Peyer's patch (tissue), 4 donors: ENCODE results near the gene PDE2A. TPM values are rescaled to one million over a fixed set of nuclear protein-coding genes. Genes with fewer than 3 reads are reported as not detected.

ENCODE experiments used
- DNase-seq, 3 donors: peaks; one replicate each; pipeline ENCODE4 v3.0.0-alpha.2; 2017 to 2019
- H3K27ac ChIP-seq, 4 donors: fragments of 200-600 bp; sonication (generic); one replicate each; pipeline ENCODE4 v1.5.1; 2016 to 2019
- H3K27me3 ChIP-seq, 2 donors: fragments of 200-600 bp; sonication (generic); one replicate each; pipeline ENCODE4 v1.5.1; 2019
- H3K36me3 ChIP-seq, 3 donors: fragments of 200-600 bp; sonication (generic); one replicate each; pipeline ENCODE4 v1.5.1; 2016 to 2019
- H3K4me1 ChIP-seq, 4 donors: fragments of 200-600 bp; sonication (generic); one replicate each; pipeline ENCODE4 v1.5.1; 2016 to 2019
- H3K4me3 ChIP-seq, 4 donors: fragments of 200-600 bp; sonication (generic); 1 replicate in 3 of 4; 2 replicates in 1 of 4; pipeline ENCODE4 v1.5.1; 2016 to 2019; ENCODE audit warnings: mild to moderate bottlenecking in 1 of 4
- H3K9me3 ChIP-seq, 4 donors: fragments of 200-600 bp; sonication (generic); one replicate each; pipeline ENCODE4 v1.5.1; 2016 to 2019; ENCODE audit warnings: mild to moderate bottlenecking in 1 of 4
- CTCF ChIP-seq, 6 experiments: fragments of 450-650 bp in 4 of 6; fragments of 200-600 bp in 2 of 6; sonication (generic) in 1 of 6; IDR thresholded peaks; one replicate each; pipeline ENCODE4 v1.5.1; 2017 to 2019; ENCODE audit warnings: antibody characterized with exemption in 6 of 6, mild to moderate bottlenecking in 3 of 6, moderate library complexity in 1 of 6
- POLR2A ChIP-seq, 2 donors: fragments of 450-650 bp; IDR thresholded peaks; one replicate each; pipeline ENCODE4 v1.5.1; 2017; ENCODE audit warnings: antibody characterized with exemption in 2 of 2, mild to moderate bottlenecking in 2 of 2, moderate library complexity in 2 of 2
- total RNA-seq, 4 donors: library from RNA; depleted of rRNA; stranded (reverse); fragments of >200 nt; gene quantifications; one replicate each; pipeline ENCODE4 v1.1.0, GENCODE V29; 2016

The PDE2A gene
- total RNA-seq, 4 donors from 2014 or later = 8.4 to 75.9 (median 33.1) TPM

GRCh38 chr11:72614381-72614780 lies 59.8 kb downstream of the PDE2A start:
- TF ChIP-seq POLR2A (IDR thresholded peaks at IDR 0.05) (no peak), CTCF (IDR thresholded peaks at IDR 0.05) (no peak)
- peak in 1 of 3 donors; percentile 30 for DNase-seq
- Histone ChIP-seq H3K9me3 (no peaks in the 10 kb centered on the region), H3K36me3 (no peaks in the 10 kb centered on the region), H3K4me3 (no peak overlapping the region), H3K27me3 (no peaks in the 10 kb centered on the region), H3K27ac (no peak overlapping the region), H3K4me1 (peaks cover 0 to 20% (median 5%) of the 10 kb centered on the region in 4 donors)

GRCh38 chr11:72613977-72614376 lies 60.2 kb downstream of the PDE2A start:
- no peak for TF ChIP-seq POLR2A (IDR thresholded peaks at IDR 0.05)
- no peak for TF ChIP-seq CTCF (IDR thresholded peaks at IDR 0.05)
- Histone ChIP-seq H3K27ac (no peak overlapping the region), H3K4me1 (peaks cover 0 to 20% (median 5%) of the 10 kb centered on the region in 4 donors), H3K9me3 (no peaks in the 10 kb centered on the region), H3K4me3 (no peak overlapping the region), H3K36me3 (no peaks in the 10 kb centered on the region), H3K27me3 (no peaks in the 10 kb centered on the region)
- peak in 2 of 3 donors; percentile 78 to 84 for DNase-seq

- no peak for DNase-seq
- Histone ChIP-seq H3K4me3 (no peak overlapping the region), H3K4me1 (peaks cover 0 to 20% (median 5%) of the 10 kb centered on the region in 4 donors), H3K27me3 (no peaks in the 10 kb centered on the region), H3K27ac (no peak overlapping the region), H3K36me3 (no peaks in the 10 kb centered on the region), H3K9me3 (no peaks in the 10 kb centered on the region)
- TF ChIP-seq CTCF (IDR thresholded peaks at IDR 0.05) (no peak), POLR2A (IDR thresholded peaks at IDR 0.05) (no peak)
Observed at GRCh38 chr11:72613450-72613849, 60.8 kb downstream of the PDE2A start.

GRCh38 chr11:72609476-72609875 lies 64.7 kb downstream of the PDE2A start:
- TF ChIP-seq CTCF (IDR thresholded peaks at IDR 0.05) (no peak), POLR2A (IDR thresholded peaks at IDR 0.05) (no peak)
- Histone ChIP-seq H3K27ac (no peak overlapping the region), H3K36me3 (no peaks in the 10 kb centered on the region), H3K27me3 (no peaks in the 10 kb centered on the region), H3K4me1 (peaks cover 0 to 3% (median 1%) of the 10 kb centered on the region in 4 donors), H3K9me3 (no peaks in the 10 kb centered on the region), H3K4me3 (no peak overlapping the region)
- no peak for DNase-seq

- H3K9me3 ChIP-seq = no peaks in the 10 kb centered on the region
- no peaks in the 10 kb centered on the region for H3K36me3 ChIP-seq
- no peak overlapping the region for H3K4me3 ChIP-seq
- H3K4me1 ChIP-seq = no peaks in the 10 kb centered on the region
- no peak overlapping the region for H3K27ac ChIP-seq
- DNase-seq = no peak
- TF ChIP-seq POLR2A (IDR thresholded peaks at IDR 0.05) (no peak), CTCF (IDR thresholded peaks at IDR 0.05) (peak; percentile 18 to 42 (median 38))
- no peaks in the 10 kb centered on the region for H3K27me3 ChIP-seq
Observed at GRCh38 chr11:72609045-72609444, 65.2 kb downstream of the PDE2A start.

DNA sequence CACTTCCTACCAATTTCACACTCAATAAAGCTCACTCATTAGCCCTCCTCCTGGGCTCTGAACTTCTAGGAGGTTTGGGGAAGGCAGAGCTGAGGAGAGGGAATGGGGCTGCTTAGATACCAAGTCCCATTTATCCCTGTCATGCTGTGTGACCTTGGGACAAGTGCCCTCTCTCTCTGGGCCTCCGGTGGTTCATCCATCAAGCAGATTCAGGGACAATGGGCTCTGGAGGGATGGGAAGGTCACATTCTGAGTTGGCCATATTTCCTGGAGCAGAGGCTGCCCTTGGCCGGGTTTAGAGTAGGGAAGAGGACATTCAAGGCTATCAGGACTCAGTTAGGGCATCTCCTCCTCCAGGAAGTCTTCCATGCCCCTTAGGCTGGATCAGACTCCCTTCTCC lies 66.7 kb downstream of the PDE2A start:
- Histone ChIP-seq H3K27me3 (no peaks in the 10 kb centered on the region), H3K9me3 (no peaks in the 10 kb centered on the region), H3K36me3 (no peaks in the 10 kb centered on the region), H3K4me1 (no peaks in the 10 kb centered on the region), H3K27ac (no peak overlapping the region), H3K4me3 (no peak overlapping the region)
- no peak for DNase-seq
- TF ChIP-seq CTCF (IDR thresholded peaks at IDR 0.05) (no peak), POLR2A (IDR thresholded peaks at IDR 0.05) (no peak)
